ENCODE measurements around the gene PTPN1. TPM values are rescaled to one million over a fixed set of nuclear protein-coding genes. Genes with fewer than 3 reads are reported as not detected.

Gene PTPN1
- polyA plus RNA-seq, 3 donors, result 12.4 to 21.4 (median 19.1) TPM

GRCh38 chr20:50602432-50603088 lies 92.4 kb downstream of the PTPN1 start:
- no peaks in the 10 kb centered on the region for H3K27me3 ChIP-seq (ENCODE audit: control insufficient read depth in 2 of 2, insufficient read depth in 2 of 2, low read length in 2 of 2)
- TF ChIP-seq, protein P1, sequence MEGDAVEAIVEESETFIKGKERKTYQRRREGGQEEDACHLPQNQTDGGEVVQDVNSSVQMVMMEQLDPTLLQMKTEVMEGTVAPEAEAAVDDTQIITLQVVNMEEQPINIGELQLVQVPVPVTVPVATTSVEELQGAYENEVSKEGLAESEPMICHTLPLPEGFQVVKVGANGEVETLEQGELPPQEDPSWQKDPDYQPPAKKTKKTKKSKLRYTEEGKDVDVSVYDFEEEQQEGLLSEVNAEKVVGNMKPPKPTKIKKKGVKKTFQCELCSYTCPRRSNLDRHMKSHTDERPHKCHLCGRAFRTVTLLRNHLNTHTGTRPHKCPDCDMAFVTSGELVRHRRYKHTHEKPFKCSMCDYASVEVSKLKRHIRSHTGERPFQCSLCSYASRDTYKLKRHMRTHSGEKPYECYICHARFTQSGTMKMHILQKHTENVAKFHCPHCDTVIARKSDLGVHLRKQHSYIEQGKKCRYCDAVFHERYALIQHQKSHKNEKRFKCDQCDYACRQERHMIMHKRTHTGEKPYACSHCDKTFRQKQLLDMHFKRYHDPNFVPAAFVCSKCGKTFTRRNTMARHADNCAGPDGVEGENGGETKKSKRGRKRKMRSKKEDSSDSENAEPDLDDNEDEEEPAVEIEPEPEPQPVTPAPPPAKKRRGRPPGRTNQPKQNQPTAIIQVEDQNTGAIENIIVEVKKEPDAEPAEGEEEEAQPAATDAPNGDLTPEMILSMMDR (IDR thresholded peaks at IDR 0.05), result no peak
- H3K9me3 ChIP-seq (replicated peaks in 1 of 2; ENCODE audit: control insufficient read depth in 1 of 2, insufficient read depth in 1 of 2, low read length in 2 of 2), result no peaks in the 10 kb centered on the region
- H3K27me3 Mint-ChIP-seq (ENCODE audit: low read depth in 3 of 3), result peaks cover 1 to 7% (median 3%) of the 10 kb centered on the region in 3 donors
- no peak overlapping the region for H3K27ac ChIP-seq (ENCODE audit: low read depth in 1 of 2, low read length in 2 of 2)
- H3K4me2 ChIP-seq (replicated peaks; ENCODE audit: extremely low read depth, low read length, poor library complexity, severe bottlenecking), result no peak overlapping the region
- no peaks in the 10 kb centered on the region for H3K4me1 ChIP-seq (ENCODE audit: control insufficient read depth in 1 of 2, insufficient read depth in 2 of 2, low read length in 2 of 2)
- WGBS (ENCODE audit: insufficient coverage), result 91% methylated on average over 14 of the region's 15 CpGs
- H3K36me3 ChIP-seq (replicated peaks in 1 of 2; ENCODE audit: control insufficient read depth in 1 of 2, insufficient read depth in 2 of 2, low read length in 2 of 2), result no peaks in the 10 kb centered on the region
- H3K9me3 Mint-ChIP-seq, result peaks cover 0 to 4% (median 0%) of the 10 kb centered on the region in 7 donors
- H3K4me1 Mint-ChIP-seq, result no peaks in the 10 kb centered on the region
- H2AFZ ChIP-seq (ENCODE audit: insufficient read depth, low read depth, low read length, poor library complexity, severe bottlenecking), result no peak overlapping the region
- intact Hi-C loops (cut with micrococcal nuclease), result no loop called here
- no peaks in the 10 kb centered on the region for H3K36me3 Mint-ChIP-seq
- H4K20me1 ChIP-seq (ENCODE audit: insufficient read depth, low read length), result no peaks in the 10 kb centered on the region
- H3K79me2 ChIP-seq (ENCODE audit: insufficient read depth, low read length), result no peaks in the 10 kb centered on the region
- DNase-seq, result no peak
- H3K9ac ChIP-seq (ENCODE audit: insufficient read depth, low read length, poor library complexity, severe bottlenecking), result no peak overlapping the region
- H3K27ac Mint-ChIP-seq, result no peak overlapping the region
- no peak overlapping the region for H3K4me3 ChIP-seq (replicated peaks in 1 of 3; ENCODE audit: low read depth in 2 of 3, low read length in 3 of 3)
- H3K4me3 Mint-ChIP-seq, result no peak overlapping the region

- no peaks in the 10 kb centered on the region for H3K79me2 ChIP-seq (ENCODE audit: insufficient read depth, low read length)
- no peaks in the 10 kb centered on the region for H3K4me1 Mint-ChIP-seq
- DNase-seq, result no peak
- no peaks in the 10 kb centered on the region for H3K9me3 ChIP-seq (replicated peaks in 1 of 2; ENCODE audit: control insufficient read depth in 1 of 2, insufficient read depth in 1 of 2, low read length in 2 of 2)
- no peak overlapping the region for H3K4me2 ChIP-seq (replicated peaks; ENCODE audit: extremely low read depth, low read length, poor library complexity, severe bottlenecking)
- no peaks in the 10 kb centered on the region for H3K36me3 ChIP-seq (replicated peaks in 1 of 2; ENCODE audit: control insufficient read depth in 1 of 2, insufficient read depth in 2 of 2, low read length in 2 of 2)
- no peak overlapping the region for H3K27ac ChIP-seq (ENCODE audit: low read depth in 1 of 2, low read length in 2 of 2)
- no peak overlapping the region for H3K27ac Mint-ChIP-seq
- H2AFZ ChIP-seq (ENCODE audit: insufficient read depth, low read depth, low read length, poor library complexity, severe bottlenecking), result no peak overlapping the region
- no peaks in the 10 kb centered on the region for H4K20me1 ChIP-seq (ENCODE audit: insufficient read depth, low read length)
- intact Hi-C loops (cut with micrococcal nuclease), result no loop called here
- no peak overlapping the region for H3K4me3 Mint-ChIP-seq
- H3K27me3 Mint-ChIP-seq (ENCODE audit: low read depth in 3 of 3), result peaks cover 1 to 5% (median 3%) of the 10 kb centered on the region in 3 donors
- H3K4me3 ChIP-seq (replicated peaks in 1 of 3; ENCODE audit: low read depth in 2 of 3, low read length in 3 of 3), result no peak overlapping the region
- peaks cover 0 to 3% (median 0%) of the 10 kb centered on the region in 7 donors for H3K9me3 Mint-ChIP-seq
- over 99% methylated on average over 7 of the region's 12 CpGs for WGBS (ENCODE audit: insufficient coverage)
- H3K9ac ChIP-seq (ENCODE audit: insufficient read depth, low read length, poor library complexity, severe bottlenecking), result no peak overlapping the region
- H3K36me3 Mint-ChIP-seq, result no peaks in the 10 kb centered on the region
- no peaks in the 10 kb centered on the region for H3K27me3 ChIP-seq (ENCODE audit: control insufficient read depth in 2 of 2, insufficient read depth in 2 of 2, low read length in 2 of 2)
- H3K4me1 ChIP-seq (ENCODE audit: control insufficient read depth in 1 of 2, insufficient read depth in 2 of 2, low read length in 2 of 2), result no peaks in the 10 kb centered on the region
- TF ChIP-seq, protein P1 (IDR thresholded peaks at IDR 0.05), result no peak
Observed at GRCh38 chr20:50604451-50604850, 94.3 kb downstream of the PTPN1 start.
